A549 (cell line): ENCODE results near the gene UTP11. TPM values are rescaled to one million over a fixed set of nuclear protein-coding genes. Genes with fewer than 3 reads are reported as not detected.
A peak's percentile ranks its signal among the peaks of the same experiment; 100 is the strongest.
"Not testable (repeated sequence)": the region's sequence is repeated elsewhere in the genome, so short reads cannot be mapped to it uniquely, and the experiment has no call there.

Experiments
- ATAC-seq, 2 experiments: fragments of 200-7000 bp in 1 of 2; fragments of >200 bp in 1 of 2; cut with Nextera tagmentation in 1 of 2; cut with Tn5 transposase in 1 of 2; 3 replicates each; pipeline versions ENCODE4 v1.8.0 to v1.9.1; 2018 to 2020; ENCODE audit warnings: mild to moderate bottlenecking in 1 of 2, moderate library complexity in 1 of 2
- CTCF ChIA-PET: fragments of 300-600 bp; sonication (Branson Sonifier 250); formaldehyde crosslinking; extraction: SDS; loops from one replicate; lab custom pipeline; 2021; ENCODE audit warnings: antibody characterized with exemption, inconsistent platforms; lab: Yijun Ruan, JAX
- POLR2A ChIA-PET: fragments of 350-600 bp; formaldehyde crosslinking; extraction: SDS; loops from one replicate; lab custom pipeline; 2021; ENCODE audit warnings: antibody characterized with exemption, inconsistent platforms; lab: Yijun Ruan, JAX
- DNase-seq, 2 experiments: peaks; one replicate each; pipeline versions ENCODE4 v3.0.0 to v3.0.0-alpha.2; 2011 to 2016; ENCODE audit warnings: low read depth in 1 of 2, low spot score in 1 of 2
- FAIRE-seq: peaks from 2 replicates; lab custom pipeline; 2011; peaks lifted over from hg19 to GRCh38; lab: Jason Lieb, UNC
- H3K27ac ChIP-seq, 2 experiments: fragments of >200 bp; sonication (Bioruptor Twin); formaldehyde crosslinking; 3 replicates each; pipeline ENCODE4 v1.5.1; 2016 to 2017
- H3K4me1 ChIP-seq: fragments of >200 bp; sonication (Bioruptor Twin); formaldehyde crosslinking; 3 replicates; pipeline ENCODE4 v1.6.1; 2016
- H3K4me2 ChIP-seq: fragments of >200 bp; sonication (Bioruptor Twin); formaldehyde crosslinking; 3 replicates; pipeline ENCODE4 v1.6.1; 2016
- H3K4me3 ChIP-seq: fragments of >200 bp; sonication (Bioruptor Twin); formaldehyde crosslinking; 3 replicates; pipeline ENCODE4 v1.5.1; 2016
- H3K9me3 ChIP-seq: fragments of >200 bp; sonication (Bioruptor Twin); formaldehyde crosslinking; 3 replicates; pipeline ENCODE4 v1.6.1; 2016
- CTCF ChIP-seq: fragments of >200 bp; sonication (Bioruptor Twin); formaldehyde crosslinking; IDR thresholded peaks from 3 replicates; pipeline ENCODE4 v1.5.1; 2016
- EP300 ChIP-seq, 2 experiments: fragments of >200 bp; sonication (Bioruptor Twin); formaldehyde crosslinking; IDR thresholded peaks; 2 replicates in 1 of 2; 3 replicates in 1 of 2; pipeline ENCODE4 v1.6.1; 2016 to 2017
- FOSB ChIP-seq: fragments of 250-450 bp; sonication (Bioruptor Pico); IDR thresholded peaks from 2 replicates; pipeline ENCODE4 v1.5.0; 2020; ENCODE audit warnings: mild to moderate bottlenecking, moderate library complexity
- HEYL ChIP-seq: fragments of 250-450 bp; sonication (Bioruptor Pico); IDR thresholded peaks from 2 replicates; pipeline ENCODE4 v1.8.0; 2021; ENCODE audit warnings: mild to moderate bottlenecking, moderate library complexity
- JUNB ChIP-seq: fragments of >200 bp; sonication (Bioruptor Twin); formaldehyde crosslinking; IDR thresholded peaks from 2 replicates; pipeline ENCODE4 v1.6.1; 2016
- MAFK ChIP-seq: fragments of 450-650 bp; IDR thresholded peaks from 2 replicates; pipeline ENCODE4 v1.6.1; 2014; ENCODE audit not compliant: partially characterized antibody
- MAZ ChIP-seq: fragments of 150-350 bp; IDR thresholded peaks from 2 replicates; pipeline ENCODE4 v1.6.1; 2014; ENCODE audit warnings: antibody characterized with exemption, low read depth, low read length, borderline replicate concordance
- NFE2L2 ChIP-seq: fragments of 150-350 bp; conservative IDR thresholded peaks from 2 replicates; pipeline ENCODE4 v1.6.1; 2014; ENCODE audit warnings: low read length
- NPAS2 ChIP-seq: fragments of 250-450 bp; sonication (Bioruptor Pico); IDR thresholded peaks from 2 replicates; pipeline ENCODE4 v1.8.0; 2022; ENCODE audit warnings: mild to moderate bottlenecking, moderate library complexity, borderline replicate concordance
- PBX3 ChIP-seq: IDR thresholded peaks from 2 replicates; pipeline ENCODE4 v1.6.1; 2012
- PHF8 ChIP-seq: fragments of 200-600 bp; sonication (generic); IDR thresholded peaks from 2 replicates; pipeline ENCODE4 v1.6.1; 2016; ENCODE audit warnings: low read depth, mild to moderate bottlenecking, antibody characterized with exemption, moderate library complexity, borderline replicate concordance
- RAD21 ChIP-seq, 2 experiments: fragments of >200 bp in 1 of 2; sonication (Bioruptor Twin) in 1 of 2; formaldehyde crosslinking in 1 of 2; IDR thresholded peaks in 1 of 2; conservative IDR thresholded peaks in 1 of 2; 2 replicates in 1 of 2; 3 replicates in 1 of 2; pipeline ENCODE4 v1.6.1; 2012 to 2018; ENCODE audit warnings: inconsistent platforms in 1 of 2
- REST ChIP-seq: fragments of 200-600 bp; sonication (generic); IDR thresholded peaks from 2 replicates; pipeline ENCODE4 v1.6.1; 2016; ENCODE audit warnings: antibody characterized with exemption, mild to moderate bottlenecking, moderate library complexity
- SMC3 ChIP-seq: fragments of >200 bp; sonication (Bioruptor Twin); formaldehyde crosslinking; IDR thresholded peaks from 3 replicates; pipeline ENCODE4 v1.6.1; 2018; ENCODE audit warnings: inconsistent platforms
- ZC3H11A ChIP-seq: fragments of 450-650 bp; IDR thresholded peaks from 2 replicates; pipeline ENCODE4 v1.6.1; 2014; ENCODE audit warnings: antibody characterized with exemption, mild to moderate bottlenecking
- ZSCAN20 ChIP-seq: fragments of 250-450 bp; sonication (Bioruptor Pico); IDR thresholded peaks from 2 replicates; pipeline ENCODE4 v1.8.0; 2022; ENCODE audit warnings: mild to moderate bottlenecking, moderate library complexity
- WGBS: methylation state at CpG from one replicate; pipeline ENCODE4 v1.1.6; 2017; ENCODE audit errors: missing lambda C conversion rate; 5-methylcytosine and 5-hydroxymethylcytosine counted together
- polyA plus RNA-seq, 4 experiments: library from polyadenylated mRNA; depleted of rRNA in 3 of 4; stranded (reverse); fragments of >200 nt; fragmentation: RNase III in 1 of 4; extraction: RNeasy Plus Mini Kit Qiagen cat#74134 plus additional on column Dnase treatment in 1 of 4; gene quantifications; 2 replicates in 3 of 4; 3 replicates in 1 of 4; pipeline ENCODE4 v1.2.3, GENCODE V29; 2011 to 2017
- TF ChIP-seq, protein P1 (sequence below): fragments of 450-650 bp; IDR thresholded peaks from 2 replicates; pipeline ENCODE4 v1.6.1; 2014; ENCODE audit warnings: antibody characterized with exemption

The UTP11 gene
- polyA plus RNA-seq, 2 of the 4 experiments (the other 2 are of a cell fraction) = 37.6 to 44.8 TPM

DNA sequence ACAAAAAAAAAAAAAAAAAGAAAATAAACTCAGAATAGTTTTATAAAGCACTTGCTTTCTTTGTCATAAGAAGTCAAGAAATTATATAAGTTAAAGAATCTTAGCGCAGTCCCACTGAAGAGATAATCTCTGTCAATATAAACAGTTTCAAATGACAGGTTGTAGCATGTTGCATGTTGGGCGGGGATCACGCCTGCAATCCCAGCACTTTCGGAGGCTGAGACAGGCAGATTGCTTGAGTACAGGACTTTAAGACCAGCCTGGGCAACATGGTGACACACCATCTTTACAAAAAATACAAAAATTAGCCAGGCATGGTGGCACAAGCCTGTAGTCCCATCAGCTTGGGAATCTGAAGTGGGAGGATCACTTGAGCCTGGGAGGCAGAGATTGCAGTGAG lies 47.2 kb upstream of the UTP11 start:
- CTCF ChIA-PET = no interaction called here
- POLR2A ChIA-PET = no interaction called here
- H3K4me1 ChIP-seq = no peaks in the 10 kb centered on the region
- no peak for ATAC-seq
- TF ChIP-seq EP300 (IDR thresholded peaks at IDR 0.05) (no peak), MAZ (no peak), RAD21 (conservative IDR thresholded peaks at IDR 0.05 in 1 of 2, IDR thresholded peaks at IDR 0.05 in 1 of 2) (no peak), FOSB (CRISPR knock-in tag) (no peak), NFE2L2 (no peak)
- TF ChIP-seq, protein P1, sequence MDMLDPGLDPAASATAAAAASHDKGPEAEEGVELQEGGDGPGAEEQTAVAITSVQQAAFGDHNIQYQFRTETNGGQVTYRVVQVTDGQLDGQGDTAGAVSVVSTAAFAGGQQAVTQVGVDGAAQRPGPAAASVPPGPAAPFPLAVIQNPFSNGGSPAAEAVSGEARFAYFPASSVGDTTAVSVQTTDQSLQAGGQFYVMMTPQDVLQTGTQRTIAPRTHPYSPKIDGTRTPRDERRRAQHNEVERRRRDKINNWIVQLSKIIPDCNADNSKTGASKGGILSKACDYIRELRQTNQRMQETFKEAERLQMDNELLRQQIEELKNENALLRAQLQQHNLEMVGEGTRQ = no peak
- no peak for FAIRE-seq
- no peaks in the 10 kb centered on the region for H3K9me3 ChIP-seq
- H3K4me2 ChIP-seq = no peak overlapping the region
- no peak overlapping the region for H3K27ac ChIP-seq
- WGBS = 95% methylated on average over 4 of the region's 4 CpGs
- no peak overlapping the region for H3K4me3 ChIP-seq
- no peak for DNase-seq

DNA sequence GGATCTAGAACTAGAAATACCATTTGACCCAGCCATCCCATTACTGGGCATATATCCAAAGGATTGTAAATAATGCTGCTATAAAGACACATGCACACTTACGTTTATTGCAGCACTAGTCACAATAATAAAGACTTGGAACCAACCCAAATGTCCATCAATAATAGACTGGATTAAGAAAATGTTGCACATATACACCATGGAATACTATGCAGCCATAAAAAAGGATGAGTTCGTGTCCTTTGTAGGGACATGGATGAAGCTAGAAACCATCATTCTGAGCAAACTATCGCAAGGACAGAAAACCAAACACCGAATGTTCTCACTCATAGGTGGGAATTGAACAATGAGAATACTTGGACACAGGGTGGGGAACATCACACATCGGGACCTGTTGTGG lies 38.9 kb upstream of the UTP11 start:
- WGBS = 92% methylated on average over 5 of the region's 5 CpGs

GRCh38 chr1:37974567-37974966 lies 38.0 kb upstream of the UTP11 start:
- no peak for FAIRE-seq
- Histone ChIP-seq H3K4me2 (no peak overlapping the region), H3K9me3 (no peaks in the 10 kb centered on the region), H3K4me3 (no peak overlapping the region), H3K4me1 (no peaks in the 10 kb centered on the region), H3K27ac (no peak overlapping the region)
- 98% methylated on average over 5 of the region's 5 CpGs for WGBS
- CTCF ChIA-PET = interaction anchor here (0.6 to 2.0 kb wide), 4 partner anchors 23 to 1875 kb away, joined by 3 to 9 read pairs (median 5); partner anchors contain the start of gene MTF1
- POLR2A ChIA-PET = no interaction called here
- ATAC-seq = no peak
- no peak for TF ChIP-seq PHF8
- no peak for DNase-seq

More for the DNA sequence above, 38.9 kb upstream of the UTP11 start:
- H3K27ac ChIP-seq, H3K9me3 ChIP-seq, DNase-seq, CTCF ChIA-PET, H3K4me3 ChIP-seq, FAIRE-seq, H3K4me1 ChIP-seq, H3K4me2 ChIP-seq, POLR2A ChIA-PET, ATAC-seq: not testable (repeated sequence)

GRCh38 chr1:37975083-37975482 lies 37.5 kb upstream of the UTP11 start:
- POLR2A ChIA-PET, H3K9me3 ChIP-seq, FAIRE-seq, H3K4me1 ChIP-seq, H3K27ac ChIP-seq, H3K4me3 ChIP-seq, H3K4me2 ChIP-seq: not testable (repeated sequence)
- 47% methylated on average over 6 of the region's 6 CpGs for WGBS
- TF ChIP-seq RAD21 (conservative IDR thresholded peaks at IDR 0.05 in 1 of 2, IDR thresholded peaks at IDR 0.05 in 1 of 2) (peak; percentile 54 to 61), CTCF (peak; percentile 63), SMC3 (peak; percentile 47; the same call in 2 of the 3 replicates)
- CTCF ChIA-PET = interaction anchor here (0.8 to 2.0 kb wide), 8 partner anchors 9 to 119 kb away, joined by 3 to 9 read pairs (median 6); partner anchors contain the start of genes INPP5B, MTF1 and SF3A3
- ATAC-seq = peak; percentile 77 to 88; a peak in 4 of 6 replicates
- peak in 1 of 2 experiments; percentile 63 for DNase-seq

- Histone ChIP-seq H3K4me3 (no peak overlapping the region), H3K9me3 (no peaks in the 10 kb centered on the region), H3K27ac (no peak overlapping the region), H3K4me1 (no peaks in the 10 kb centered on the region), H3K4me2 (no peak overlapping the region)
- DNase-seq = no peak
- no peak for ATAC-seq
- CTCF ChIA-PET = interaction anchor here (0.6 to 1.1 kb wide), 4 partner anchors 30 to 64 kb away, joined by 3 to 5 read pairs (median 3); no protein-coding TSS in a partner anchor
- FAIRE-seq = no peak
- POLR2A ChIA-PET = no interaction called here
- 88% methylated on average over 4 of the region's 4 CpGs for WGBS
- TF ChIP-seq ZC3H11A (no peak), JUNB (no peak), PBX3 (no peak), ZSCAN20 (CRISPR knock-in tag) (no peak), REST (no peak), MAFK (no peak), FOSB (CRISPR knock-in tag) (no peak), HEYL (CRISPR knock-in tag) (no peak), NPAS2 (CRISPR knock-in tag) (no peak)
- TF ChIP-seq, protein P1 = no peak
Observed at GRCh38 chr1:37978541-37978940, 34.0 kb upstream of the UTP11 start.
